HG02981 (cell line): ENCODE measurements around the gene ATP6V0D1.
"Not testable (repeated sequence)": the region's sequence is repeated elsewhere in the genome, so short reads cannot be mapped to it uniquely, and the experiment has no call there.

Source experiments
- ATAC-seq: cut with Tn5 transposase; IDR thresholded peaks from one replicate; pipeline ENCODE4 v1.9.1; 2021; ENCODE audit warnings: mild to moderate bottlenecking, moderate library complexity; ENCODE audit not compliant: unreplicated experiment

Gene ATP6V0D1

DNA sequence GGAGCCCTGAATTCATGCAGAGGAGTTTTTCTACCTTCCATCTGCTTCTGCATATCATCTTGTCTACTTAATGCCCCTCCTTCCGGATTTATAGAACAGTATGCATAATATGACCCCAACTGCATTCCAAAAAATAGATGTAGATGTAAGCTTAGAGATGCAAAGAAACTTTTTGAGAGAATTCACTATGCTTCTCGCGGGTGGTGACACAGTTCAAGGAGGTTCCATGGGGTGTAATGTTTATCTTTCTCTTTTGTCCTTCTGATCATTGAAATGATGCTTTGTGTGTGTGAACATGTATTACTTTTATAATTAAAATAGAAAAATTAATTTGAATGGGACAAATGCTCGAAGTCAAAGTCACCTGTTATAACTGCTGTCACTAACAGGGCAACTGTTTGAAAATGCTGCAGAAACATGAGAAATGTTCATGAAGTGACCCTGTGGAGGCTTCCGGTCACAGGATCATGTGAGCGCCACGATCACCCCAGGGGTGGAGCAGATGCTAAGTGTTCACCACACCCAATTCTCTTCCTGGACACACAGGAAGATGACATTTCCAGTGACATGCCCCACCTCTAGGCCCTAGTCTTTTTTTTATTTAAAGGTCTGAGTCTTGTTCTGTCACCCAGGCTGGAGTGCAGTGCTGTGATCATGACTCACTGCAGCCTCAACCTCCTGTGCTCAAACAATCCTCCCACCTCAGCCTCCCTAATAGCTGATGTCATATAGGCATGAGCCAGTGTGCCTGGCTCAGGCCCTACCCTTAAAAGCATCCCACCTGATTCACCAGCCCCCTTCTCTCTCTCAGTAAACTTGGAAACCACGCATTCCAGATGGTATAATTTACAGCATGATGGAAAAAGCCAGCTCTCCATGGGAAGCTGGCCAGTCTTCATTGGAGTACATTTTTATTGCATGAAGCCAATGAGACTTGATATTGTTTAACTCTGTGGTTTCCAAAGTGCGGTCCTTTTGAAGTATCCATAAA, 23.4 kb upstream of the ATP6V0D1 start:
- ATAC-seq, result no peak

DNA sequence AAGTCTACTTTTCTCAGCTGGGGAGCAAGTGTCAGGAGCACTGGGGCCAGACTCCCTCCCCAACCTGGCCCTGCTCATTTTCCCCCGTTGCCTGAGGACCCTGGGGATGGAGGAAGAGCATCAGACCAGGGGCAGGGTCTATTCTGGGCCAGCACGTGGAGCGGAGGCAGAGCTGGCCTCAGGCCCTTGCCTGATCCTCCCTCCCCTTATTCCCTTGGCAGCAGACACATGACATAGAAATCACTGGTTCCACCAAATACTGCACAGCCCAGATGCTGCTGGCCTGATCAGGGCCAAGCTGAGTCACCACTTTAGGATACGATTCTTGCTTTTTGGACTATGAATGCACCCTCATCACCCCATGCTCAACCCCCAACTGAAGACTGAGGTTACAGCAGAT, 18.1 kb upstream of the ATP6V0D1 start:
- no peak for ATAC-seq

DNA sequence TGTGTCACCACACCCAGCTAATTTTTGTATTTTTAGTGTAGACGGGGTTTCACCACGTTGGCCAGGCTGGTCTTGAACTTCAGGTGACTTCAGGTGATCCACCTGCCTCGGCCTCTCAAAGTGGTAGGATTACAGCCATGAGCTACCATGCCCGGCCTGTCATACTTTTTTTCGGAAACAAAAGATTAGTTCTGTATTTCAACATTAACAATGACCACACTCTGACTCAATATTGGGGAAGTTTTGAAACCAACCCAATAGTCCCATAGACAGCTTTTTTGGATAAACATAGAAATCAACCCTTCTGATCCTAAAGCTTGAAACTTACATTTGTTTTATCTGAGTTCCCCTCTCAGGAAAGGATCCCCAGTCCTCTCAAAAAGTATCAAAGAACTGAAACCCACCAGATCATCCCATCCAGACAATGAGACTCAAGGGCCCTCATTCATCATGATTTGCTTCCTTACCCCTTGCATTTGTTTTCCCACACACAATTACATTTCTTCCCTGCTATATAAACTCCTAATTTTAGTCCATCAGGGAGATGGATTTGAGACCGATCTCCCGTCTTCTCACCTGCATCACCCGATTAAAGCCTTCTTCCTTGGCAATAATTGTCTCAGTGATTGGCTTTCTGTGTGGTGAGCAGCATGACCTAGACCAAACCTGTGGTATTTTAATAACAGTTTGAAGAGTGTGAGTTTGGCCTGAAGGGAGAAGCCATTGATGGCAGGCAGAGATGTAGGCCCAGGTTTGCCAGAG, 9.6 kb upstream of the ATP6V0D1 start:
- no peak for ATAC-seq

DNA sequence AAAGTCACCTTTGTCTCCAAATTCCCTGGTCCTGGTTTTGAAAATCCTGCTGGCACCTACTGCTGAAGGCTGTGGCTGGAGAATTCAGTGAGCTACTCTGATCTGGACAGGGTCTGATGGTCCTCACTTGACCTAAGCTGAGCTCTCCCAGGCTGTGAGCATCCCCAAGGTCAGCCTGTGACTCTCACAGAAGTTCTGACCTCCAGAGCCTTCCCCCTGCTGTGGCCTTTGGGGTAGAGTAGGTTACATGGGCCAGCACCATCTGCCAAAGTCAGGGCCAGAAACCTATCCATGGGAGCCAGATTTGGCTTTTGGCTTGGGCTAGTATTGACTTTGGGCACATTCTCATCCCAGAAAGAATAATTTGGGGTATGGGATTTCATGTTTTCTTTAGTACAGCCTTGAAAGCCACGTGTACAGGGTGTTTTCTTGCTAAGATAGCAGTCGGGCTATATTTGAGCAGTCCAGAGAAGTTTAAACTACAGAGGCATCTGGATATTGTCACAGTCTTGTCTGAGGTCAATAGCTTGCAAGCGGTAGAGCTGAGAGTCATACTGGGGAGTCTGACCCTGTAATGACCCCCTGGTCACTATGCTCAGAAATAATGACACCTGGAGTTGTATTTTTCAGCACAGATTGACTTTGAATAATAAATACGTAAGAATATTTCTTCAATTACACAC, 8.6 kb upstream of the ATP6V0D1 start:
- ATAC-seq, result no peak

DNA sequence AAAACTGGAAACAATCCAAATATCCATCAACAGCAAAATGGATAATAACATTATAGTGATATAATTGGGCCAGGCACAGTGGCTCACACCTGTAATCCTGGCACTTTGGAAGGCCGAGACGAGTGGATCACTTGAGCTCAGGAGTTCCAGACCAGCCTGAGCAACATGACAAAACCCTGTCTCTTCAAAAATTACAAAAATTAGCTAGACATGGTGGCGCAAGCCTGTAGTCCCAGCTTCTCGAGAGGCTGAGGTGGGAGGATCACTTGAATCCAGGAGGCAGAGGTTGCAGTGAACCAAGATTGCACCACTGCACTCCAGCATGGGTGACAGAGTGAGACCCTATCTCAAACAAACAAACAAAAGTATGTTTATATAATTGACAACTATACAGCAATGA, 6.6 kb upstream of the ATP6V0D1 start:
- ATAC-seq, result not testable (repeated sequence)

DNA sequence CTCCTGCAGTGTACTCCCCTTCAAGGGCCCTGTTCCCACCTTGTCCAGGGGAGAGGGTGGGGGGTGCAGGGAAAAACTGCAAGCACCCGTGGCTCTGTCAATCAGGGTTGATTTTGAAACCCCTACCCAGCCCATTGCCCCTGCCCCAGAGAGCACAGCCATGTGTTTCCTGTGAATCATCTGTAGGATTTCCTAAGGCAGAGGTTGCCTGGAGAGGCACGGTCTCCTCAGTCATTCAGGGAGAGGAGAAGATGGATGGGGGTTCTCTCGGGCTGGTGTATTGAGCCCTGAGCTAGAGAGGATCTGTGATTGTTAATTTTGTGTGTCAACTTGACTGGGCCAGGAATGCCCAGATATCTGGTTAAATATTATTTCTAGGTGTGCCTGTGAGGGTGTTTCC, 5.8 kb upstream of the ATP6V0D1 start:
- ATAC-seq, result no peak

DNA sequence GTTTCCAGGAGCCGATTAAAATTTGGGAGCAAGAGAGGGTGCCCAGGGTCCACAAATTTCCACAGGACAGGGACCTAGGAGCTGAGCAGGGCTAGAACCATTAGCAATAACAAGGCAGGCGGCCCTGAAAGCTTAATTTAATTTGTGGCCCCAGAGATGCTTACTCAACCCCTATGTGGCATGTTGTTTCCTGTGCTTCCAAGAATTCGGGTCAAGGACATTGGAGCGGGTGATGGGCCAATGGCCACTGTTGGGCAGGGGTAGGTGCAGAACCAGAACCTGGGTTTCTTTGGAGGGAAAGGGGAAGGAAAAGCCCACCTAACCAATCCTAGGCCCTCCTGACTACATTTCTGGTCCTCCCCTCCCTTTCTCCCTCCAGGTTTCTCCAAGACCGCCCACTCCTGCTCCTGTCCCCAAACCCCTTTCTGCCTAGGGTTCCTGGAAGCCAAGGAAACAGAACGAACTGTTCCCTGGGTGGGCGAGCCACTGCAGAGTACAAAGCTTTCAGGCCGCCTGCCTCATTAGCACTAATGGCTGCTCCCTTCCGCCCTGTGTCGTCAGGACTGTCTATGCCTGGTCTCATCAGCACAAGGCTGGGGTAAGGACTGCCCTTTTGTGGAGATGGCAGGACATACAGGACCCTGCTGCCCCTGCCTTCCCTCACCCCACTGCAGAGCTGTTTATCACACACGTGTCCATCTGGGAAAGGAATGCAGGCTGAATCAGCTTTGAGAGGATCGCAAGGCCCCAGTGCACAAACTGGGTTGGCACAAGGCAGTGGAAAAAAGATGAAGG, 3.0 kb upstream of the ATP6V0D1 start:
- ATAC-seq, result no peak

DNA sequence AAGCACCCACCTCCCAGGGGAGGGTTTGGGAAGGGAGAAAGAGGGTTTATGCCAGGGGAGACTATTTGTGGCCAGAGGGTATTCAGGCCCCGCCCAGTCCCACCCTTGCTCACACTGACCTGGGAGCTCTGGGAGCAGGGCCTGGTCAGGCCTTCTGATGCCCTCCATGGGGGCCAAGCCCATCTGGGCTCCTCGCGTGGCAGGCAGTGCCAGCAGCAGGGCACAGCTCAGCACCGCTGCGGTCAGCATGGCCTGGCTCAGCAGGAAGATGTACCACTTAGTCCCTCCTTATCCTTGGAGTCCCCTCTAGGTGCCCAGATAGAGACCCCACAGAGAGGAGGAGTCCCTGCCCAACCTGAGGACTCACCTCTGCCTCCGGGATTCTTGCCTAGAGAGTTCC, 2.2 kb upstream of the ATP6V0D1 start, which contains the start of gene AGRP:
Gene AGRP, minus strand, starts transcription at position 398 of the 400 bp plus-strand sequence. Its CDS starts 149 bp downstream, at position 249.
- no peak for ATAC-seq

DNA sequence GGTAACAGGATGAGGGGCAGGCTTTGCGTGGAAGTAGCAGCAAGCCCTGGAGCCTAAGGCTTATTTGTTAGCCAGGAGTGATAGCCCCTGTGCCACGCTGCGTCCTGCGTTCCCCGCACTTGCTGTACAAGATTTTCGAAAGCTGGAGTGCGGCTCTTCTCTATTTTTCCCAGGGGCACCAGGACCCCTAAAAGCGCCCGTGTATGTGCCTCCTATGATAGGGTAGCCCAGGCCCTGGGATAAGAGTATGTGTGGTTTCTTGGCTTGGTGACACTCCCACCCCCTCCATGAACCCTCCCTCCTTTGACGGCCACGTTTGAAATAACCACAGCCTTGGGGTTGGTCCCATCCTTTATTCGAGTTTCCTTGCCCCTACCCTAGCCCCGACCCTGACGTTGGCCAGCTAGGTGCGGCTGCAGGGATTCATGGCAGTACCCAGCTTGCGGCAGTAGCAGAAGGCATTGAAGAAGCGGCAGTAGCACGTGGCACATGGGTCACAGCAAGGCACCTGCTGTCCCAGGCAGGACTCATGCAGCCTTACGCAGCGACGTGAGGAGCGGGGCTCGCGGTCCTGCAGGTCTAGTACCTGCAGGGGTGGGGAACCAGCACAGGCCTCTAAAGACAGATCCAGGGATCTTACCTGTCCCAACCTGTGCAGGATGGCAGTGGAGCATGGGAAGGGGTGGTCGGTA, 1.4 kb upstream of the ATP6V0D1 start:
- ATAC-seq, result no peak

DNA sequence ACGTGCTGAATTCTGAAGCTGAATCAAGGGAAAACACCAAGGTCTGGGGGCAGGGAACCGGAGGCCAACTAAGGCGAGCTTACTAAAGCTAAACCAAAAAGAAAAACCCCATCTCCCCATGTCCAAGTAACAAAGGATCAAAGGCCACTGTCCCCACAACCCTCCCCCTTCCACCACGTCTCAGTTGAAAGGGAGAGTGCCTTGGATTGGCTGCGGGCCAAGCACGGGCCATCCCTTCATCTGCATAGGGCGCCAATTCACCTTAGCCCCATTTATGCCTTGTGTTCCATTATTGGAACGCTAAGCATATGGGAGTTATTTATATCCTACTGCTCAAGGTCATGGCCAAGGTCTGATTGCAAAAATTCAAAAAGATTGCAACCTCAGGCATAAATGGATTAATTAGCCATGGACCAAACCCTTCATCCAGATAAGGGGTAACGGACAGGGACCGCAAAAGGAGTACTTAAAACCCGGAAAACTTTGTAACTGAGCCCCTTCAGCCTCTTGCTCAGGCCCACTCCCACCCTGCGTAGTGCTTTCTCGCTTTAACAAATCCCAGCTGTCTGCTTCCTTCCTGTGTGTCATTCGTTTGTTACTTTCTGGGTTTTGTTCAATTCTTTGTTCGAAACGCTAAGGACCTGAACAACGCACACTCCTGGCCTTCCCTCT, 740 bp upstream of the ATP6V0D1 start:
- ATAC-seq, result no peak

DNA sequence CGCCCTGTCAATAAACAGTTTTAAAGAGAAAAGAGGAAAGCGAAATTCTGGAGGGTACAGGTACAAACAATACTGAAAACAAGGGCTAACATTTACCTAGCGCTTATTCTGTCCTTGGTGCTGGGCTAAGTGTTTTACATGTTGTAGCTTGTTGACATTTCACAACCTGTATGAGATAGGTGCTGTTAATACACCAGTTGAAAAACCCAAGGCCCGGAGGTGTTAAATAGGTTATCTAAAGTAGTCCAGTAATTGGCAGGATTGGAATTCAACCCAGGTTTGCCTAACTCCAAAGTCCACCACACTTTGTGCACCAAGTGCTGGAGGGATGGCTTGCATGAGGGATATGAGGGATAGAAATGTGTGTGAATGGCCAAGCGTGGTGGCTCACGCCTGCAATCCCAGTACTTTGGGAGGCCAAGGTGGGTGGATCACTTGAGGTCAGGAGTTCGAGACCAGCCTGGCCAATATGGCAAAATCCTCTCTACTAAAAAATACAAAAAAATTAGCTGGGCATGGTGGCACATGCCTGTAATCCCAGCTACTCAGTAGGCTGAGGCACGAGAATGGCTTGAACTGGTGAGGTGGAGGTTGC, 2.9 kb downstream of the ATP6V0D1 start:
- no peak for ATAC-seq

DNA sequence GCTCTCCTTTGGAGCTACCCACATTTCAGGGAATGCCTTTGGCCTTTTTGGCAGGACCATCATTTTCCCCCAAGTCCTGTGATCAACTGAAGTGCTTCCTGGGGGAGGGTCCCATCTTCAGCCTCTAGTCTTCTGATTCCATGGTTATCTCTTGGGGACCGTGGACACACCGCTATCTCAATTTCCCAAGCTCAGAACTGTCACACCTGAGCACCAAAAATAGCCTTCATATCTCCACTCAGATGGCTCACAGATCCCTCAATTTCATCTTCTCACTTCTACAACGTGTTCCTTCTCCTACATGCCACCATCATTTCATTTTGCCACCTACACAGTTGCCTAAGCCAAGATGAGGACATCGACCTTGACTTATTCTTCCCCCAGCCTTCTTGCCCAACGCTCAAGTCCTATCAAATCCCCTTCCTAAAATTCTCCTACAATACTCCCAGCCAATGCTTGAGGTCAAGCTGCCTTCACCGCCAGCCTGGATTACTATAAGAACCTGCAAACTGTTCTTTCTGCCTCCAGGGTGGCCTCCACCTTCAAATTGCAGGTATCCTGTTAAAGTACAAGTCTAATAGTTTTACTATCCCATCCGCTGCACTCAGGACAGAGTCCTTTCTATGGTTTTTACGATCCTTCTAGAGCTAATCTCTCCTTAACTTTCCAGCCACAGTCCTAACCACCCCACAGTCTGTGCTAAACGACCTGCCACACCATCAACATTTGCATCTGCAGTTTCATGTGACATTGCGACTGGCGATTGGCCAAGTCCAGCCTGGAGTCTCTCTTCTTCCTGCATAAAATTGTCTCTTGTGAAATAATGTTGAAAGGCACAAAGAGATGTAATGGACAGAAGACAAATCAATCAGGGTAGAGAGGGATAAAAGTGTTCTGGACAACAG, 6.2 kb downstream of the ATP6V0D1 start:
- ATAC-seq, result no peak

DNA sequence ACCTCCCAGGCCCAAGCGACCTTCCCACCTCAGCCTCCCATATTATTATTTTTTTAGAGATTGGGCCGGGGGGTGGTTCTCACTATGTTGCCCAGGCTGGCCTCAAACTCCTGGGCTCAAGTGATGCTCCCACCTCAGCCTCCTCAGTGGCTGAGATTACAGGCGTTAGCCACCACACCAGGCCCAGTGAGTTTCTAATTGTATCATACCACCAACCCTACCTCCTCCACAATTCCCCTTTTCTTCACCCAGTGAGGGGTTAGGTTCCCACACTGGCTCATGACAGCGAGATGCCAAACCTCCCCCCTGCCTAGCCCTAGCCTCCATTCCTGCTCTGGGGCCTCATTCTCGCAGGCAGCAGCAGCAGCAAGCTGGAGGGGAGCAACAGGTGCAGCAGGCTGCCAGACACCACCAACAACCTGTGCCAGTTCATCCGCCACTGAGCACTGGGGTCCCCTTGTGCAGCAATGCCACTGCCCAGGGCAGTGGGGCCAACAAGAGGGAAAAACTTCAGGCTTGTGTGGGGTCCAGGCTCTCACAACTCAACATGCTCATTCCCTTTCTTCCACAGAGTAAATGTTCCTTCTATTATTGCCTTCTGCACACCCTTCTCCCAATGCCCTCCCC, 9.1 kb downstream of the ATP6V0D1 start:
- no peak for ATAC-seq

DNA sequence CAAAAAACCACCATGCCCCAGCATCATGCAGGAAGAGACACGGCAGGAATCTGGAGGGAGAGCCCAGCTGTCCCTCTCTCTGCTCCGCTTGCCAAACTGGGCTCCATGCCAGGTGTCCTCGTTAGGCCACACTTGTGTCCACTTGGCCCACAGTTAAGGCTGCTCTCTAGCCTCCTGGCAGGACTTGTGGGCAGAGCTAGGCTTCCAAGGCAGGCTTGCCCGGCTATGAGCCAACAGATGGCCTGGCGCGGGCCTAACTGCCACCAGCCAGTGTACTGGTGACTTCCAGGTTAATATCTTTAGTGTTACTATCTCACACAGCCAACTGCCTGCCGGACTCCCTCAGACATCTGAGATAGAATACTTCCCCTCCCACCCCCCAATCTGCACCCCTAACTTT, 10.6 kb downstream of the ATP6V0D1 start:
- ATAC-seq, result no peak

DNA sequence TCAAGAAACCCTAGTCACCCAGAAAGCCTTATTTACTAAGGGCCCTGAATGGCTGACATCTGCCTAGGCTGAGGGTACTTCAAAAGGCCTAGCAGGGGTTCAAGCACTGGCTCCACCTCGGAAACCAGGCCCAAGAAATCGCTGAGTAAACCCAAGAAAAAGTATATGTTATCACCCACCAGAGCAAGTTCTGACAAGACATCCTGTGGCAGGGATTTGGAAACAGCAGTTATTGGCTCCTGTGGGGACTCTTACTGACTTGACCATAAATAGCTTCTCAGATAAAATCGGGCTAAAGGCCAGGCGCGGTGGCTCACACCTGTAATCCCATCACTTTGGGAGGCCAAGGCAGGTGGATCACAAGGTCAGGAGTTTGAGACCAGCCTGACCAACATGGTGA, 12.2 kb downstream of the ATP6V0D1 start:
- no peak for ATAC-seq

DNA sequence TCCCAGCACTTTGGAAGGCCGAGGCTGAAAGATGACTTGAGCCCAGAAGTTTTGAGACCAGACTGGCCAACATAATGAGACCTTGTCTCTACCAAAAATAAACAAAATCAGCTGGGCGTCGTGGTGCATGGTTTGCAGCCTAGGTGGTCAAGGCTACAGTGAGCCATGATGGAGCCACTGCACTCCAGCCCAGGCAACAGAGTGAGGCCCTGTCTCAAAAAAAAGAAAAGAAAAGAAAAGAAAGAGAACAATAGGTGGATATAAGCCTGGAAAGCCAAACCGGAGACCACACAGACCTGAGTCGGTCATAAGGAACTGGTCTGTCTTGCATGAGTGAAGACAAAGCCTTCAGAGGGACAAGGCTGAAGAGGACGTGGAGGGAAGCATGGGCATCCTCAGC, 14.4 kb downstream of the ATP6V0D1 start:
- ATAC-seq, result no peak

DNA sequence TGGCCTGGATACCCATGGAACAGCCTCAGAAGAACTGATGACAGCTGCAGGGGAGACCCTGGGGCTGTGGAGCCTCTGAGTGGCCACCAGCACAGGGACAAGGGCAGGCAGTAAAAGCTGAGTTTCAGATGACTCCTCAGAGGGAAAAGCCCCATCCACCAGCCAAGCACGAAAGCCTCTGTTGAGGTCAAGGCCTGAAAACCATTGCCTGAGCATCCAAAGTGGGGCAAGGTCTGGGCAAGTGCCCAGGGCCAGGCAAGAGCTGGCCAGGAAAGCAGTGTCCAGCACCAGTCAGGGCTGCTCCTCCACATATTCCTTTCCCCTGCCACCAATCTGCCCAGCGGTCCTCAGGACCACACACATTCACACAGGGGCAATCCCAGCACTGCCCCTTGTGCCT, 16.4 kb downstream of the ATP6V0D1 start:
- no peak for ATAC-seq
